Measurements from ENCODE around the gene ENPP7.

DNA sequence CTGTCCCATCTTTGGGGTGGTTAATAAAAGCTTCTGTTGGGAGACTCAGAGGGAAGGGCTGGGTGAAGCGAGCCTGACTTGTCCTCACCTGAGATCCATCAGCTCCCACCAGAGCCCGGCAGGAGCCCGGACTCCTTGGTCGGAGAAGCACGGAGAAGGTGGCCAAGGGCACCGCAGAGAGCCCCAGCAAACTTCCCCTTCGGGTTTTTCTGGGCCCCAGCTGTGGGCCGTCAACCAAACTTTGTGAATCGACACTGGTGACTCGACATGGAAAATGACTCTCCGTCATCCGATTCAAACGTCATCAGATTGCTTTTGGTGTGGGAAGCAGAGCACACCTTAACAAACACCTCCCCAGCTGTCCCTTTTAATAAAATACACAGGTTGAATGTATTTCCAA, 21.4 kb downstream of the ENPP7 start:
- TF ChIP-seq CTCF (IDR thresholded peaks at IDR 0.05) (no peak), POLR2A (IDR thresholded peaks at IDR 0.05) (no peak)
